Neural cell (in vitro differentiated cells): ENCODE measurements around the gene PHF21B. TPM values are rescaled to one million over a fixed set of nuclear protein-coding genes. Genes with fewer than 3 reads are reported as not detected.

Experiments
- H2AFZ ChIP-seq: fragments of 200-600, 300-800 bp; sonication (generic), shearing (Covaris generic); 2 replicates; pipeline ENCODE4 v1.6.0; 2014; ENCODE audit warnings: low read depth, mild to moderate bottlenecking, antibody characterized with exemption, low read length, moderate library complexity
- H3F3A ChIP-seq: fragments of 200-600 bp; shearing (Covaris generic); 2 replicates; pipeline ENCODE4 v1.6.1; 2016; ENCODE audit warnings: mild to moderate bottlenecking, moderate library complexity, mixed read lengths, antibody characterized with exemption, low read length; ENCODE audit not compliant: insufficient read depth, poor library complexity, severe bottlenecking
- H3K27ac ChIP-seq: fragments of 200-600, 300-800 bp; sonication (generic), shearing (Covaris generic); 2 replicates; pipeline ENCODE4 v1.5.1; 2014; ENCODE audit warnings: mild to moderate bottlenecking, low read length, moderate library complexity
- H3K27me3 ChIP-seq: fragments of 300-800, 200-600 bp; sonication (generic), shearing (Covaris generic); 2 replicates; pipeline ENCODE4 v1.6.0; 2014; ENCODE audit warnings: mild to moderate bottlenecking, low read depth, low read length, moderate library complexity; ENCODE audit not compliant: insufficient read depth
- H3K36me3 ChIP-seq: fragments of 300-800, 200-600 bp; sonication (generic), shearing (Covaris generic); 2 replicates; pipeline ENCODE4 v1.5.1; 2014; ENCODE audit warnings: mild to moderate bottlenecking, antibody characterized with exemption, low read length, moderate library complexity; ENCODE audit not compliant: insufficient read depth
- H3K4me2 ChIP-seq: fragments of 300-800, 200-600 bp; sonication (generic), shearing (Covaris generic); 2 replicates; pipeline ENCODE4 v1.6.0; 2014; ENCODE audit warnings: mild to moderate bottlenecking, low read length
- H3K4me3 ChIP-seq: fragments of 300-800, 200-600 bp; sonication (generic), shearing (Covaris generic); 2 replicates; pipeline ENCODE4 v1.5.1; 2014; ENCODE audit warnings: mild to moderate bottlenecking, low read length, moderate library complexity
- H3K79me2 ChIP-seq: fragments of 200-600 bp; shearing (Covaris generic); replicated peaks from 2 replicates; pipeline ENCODE4 v1.6.0; 2014; ENCODE audit warnings: mild to moderate bottlenecking, low read length, moderate library complexity; ENCODE audit not compliant: insufficient read depth
- H3K9ac ChIP-seq: fragments of 300-800, 200-600 bp; sonication (generic), shearing (Covaris generic); 2 replicates; pipeline ENCODE4 v1.6.1; 2016; ENCODE audit warnings: mild to moderate bottlenecking, low read length, mixed read lengths
- H3K9me2 ChIP-seq: fragments of 200-600 bp; shearing (Covaris generic); 2 replicates; pipeline ENCODE4 v1.6.1; 2016; ENCODE audit warnings: mild to moderate bottlenecking, low read length, mixed read lengths; ENCODE audit not compliant: insufficient read depth
- H3K9me3 ChIP-seq: fragments of 200-600, 300-800 bp; sonication (generic), shearing (Covaris generic); 2 replicates; pipeline ENCODE4 v1.6.1; 2016; ENCODE audit warnings: mild to moderate bottlenecking, mixed run types, low read length, moderate library complexity, mixed read lengths
- H4K20me1 ChIP-seq: fragments of 200-600 bp; shearing (Covaris generic); 2 replicates; pipeline ENCODE4 v1.6.1; 2016; ENCODE audit warnings: mild to moderate bottlenecking, mixed run types; ENCODE audit not compliant: insufficient read depth
- CTCF ChIP-seq: fragments of 450-650 bp; IDR thresholded peaks from 2 replicates; pipeline ENCODE4 v1.5.1; 2014; ENCODE audit warnings: antibody characterized with exemption, mild to moderate bottlenecking, moderate library complexity; ENCODE audit not compliant: poor library complexity, severe bottlenecking
- EP300 ChIP-seq: fragments of 450-650 bp; conservative IDR thresholded peaks from 2 replicates; pipeline ENCODE4 v1.6.1; 2014; ENCODE audit warnings: antibody characterized with exemption, mild to moderate bottlenecking, moderate library complexity; ENCODE audit not compliant: poor library complexity, severe bottlenecking
- EZH2 ChIP-seq: fragments of 200-600, 300-800 bp; shearing (Covaris generic), sonication (generic); IDR thresholded peaks from 2 replicates; pipeline ENCODE4 v1.6.1; 2014; ENCODE audit warnings: antibody characterized with exemption, low read length, borderline replicate concordance, mild to moderate bottlenecking; ENCODE audit not compliant: insufficient read depth, poor library complexity, severe bottlenecking
- MXI1 ChIP-seq: fragments of 450-650 bp; conservative IDR thresholded peaks from 2 replicates; pipeline ENCODE4 v1.6.1; 2014; ENCODE audit warnings: antibody characterized with exemption, mild to moderate bottlenecking; ENCODE audit not compliant: poor library complexity, severe bottlenecking
- POLR2AphosphoS5 ChIP-seq: IDR thresholded peaks from 2 replicates; pipeline ENCODE4 v1.6.1; 2012
- RAD21 ChIP-seq: fragments of 450-650 bp; conservative IDR thresholded peaks from 2 replicates; pipeline ENCODE4 v1.6.1; 2014; ENCODE audit warnings: antibody characterized with exemption, mild to moderate bottlenecking, moderate library complexity
- REST ChIP-seq: IDR thresholded peaks from 2 replicates; pipeline ENCODE4 v1.6.1; 2012; ENCODE audit warnings: borderline replicate concordance
- SMC3 ChIP-seq: fragments of 450-650 bp; conservative IDR thresholded peaks from 2 replicates; pipeline ENCODE4 v1.6.1; 2014; ENCODE audit warnings: antibody characterized with exemption, mild to moderate bottlenecking, moderate library complexity; ENCODE audit not compliant: poor library complexity
- TAF1 ChIP-seq: IDR thresholded peaks from 2 replicates; pipeline ENCODE4 v1.6.1; 2012; ENCODE audit warnings: low read depth
- polyA plus RNA-seq: library from polyadenylated mRNA; depleted of rRNA; stranded (reverse); fragments of >200 nt; gene quantifications from 2 replicates; pipeline ENCODE4 v1.2.3, GENCODE V29; 2014

PHF21B gene
- polyA plus RNA-seq, 1 donor from 2014 or later, result 49.5 TPM

- Histone ChIP-seq H3K4me3 (no peak overlapping the region), H3K9me2 (no peaks in the 10 kb centered on the region), H3K4me2 (no peak overlapping the region), H3K36me3 (no peaks in the 10 kb centered on the region), H3F3A (no peaks in the 10 kb centered on the region), H3K27me3 (no peaks in the 10 kb centered on the region), H4K20me1 (no peaks in the 10 kb centered on the region), H3K9ac (no peak overlapping the region), H3K79me2 (no peaks in the 10 kb centered on the region), H3K9me3 (no peaks in the 10 kb centered on the region), H2AFZ (no peak overlapping the region), H3K27ac (no peak overlapping the region)
- TF ChIP-seq EZH2 (no peak), CTCF (no peak), POLR2AphosphoS5 (no peak), REST (no peak), TAF1 (no peak), EP300 (no peak), RAD21 (no peak), MXI1 (no peak), SMC3 (no peak)
These were observed 19.7 kb upstream of the PHF21B start for GRCh38 chr22:45029501-45029900.

- H2AFZ ChIP-seq, result no peak overlapping the region
- H3K36me3 ChIP-seq, result no peaks in the 10 kb centered on the region
- TF ChIP-seq EZH2 (no peak), SMC3 (no peak), RAD21 (no peak), EP300 (no peak), MXI1 (no peak), POLR2AphosphoS5 (no peak), TAF1 (no peak), REST (no peak), CTCF (no peak)
- no peak overlapping the region for H3K4me3 ChIP-seq
- H3K9ac ChIP-seq, result no peak overlapping the region
- no peaks in the 10 kb centered on the region for H3K79me2 ChIP-seq
- H3K9me3 ChIP-seq, result no peaks in the 10 kb centered on the region
- no peaks in the 10 kb centered on the region for H4K20me1 ChIP-seq
- no peak overlapping the region for H3K27ac ChIP-seq
- H3K4me2 ChIP-seq, result no peak overlapping the region
- no peaks in the 10 kb centered on the region for H3K27me3 ChIP-seq
- no peaks in the 10 kb centered on the region for H3F3A ChIP-seq
- H3K9me2 ChIP-seq, result no peaks in the 10 kb centered on the region
These were observed 16.7 kb upstream of the PHF21B start for GRCh38 chr22:45026511-45026910.
